Measurements from ENCODE around the gene SYT9.

DNA sequence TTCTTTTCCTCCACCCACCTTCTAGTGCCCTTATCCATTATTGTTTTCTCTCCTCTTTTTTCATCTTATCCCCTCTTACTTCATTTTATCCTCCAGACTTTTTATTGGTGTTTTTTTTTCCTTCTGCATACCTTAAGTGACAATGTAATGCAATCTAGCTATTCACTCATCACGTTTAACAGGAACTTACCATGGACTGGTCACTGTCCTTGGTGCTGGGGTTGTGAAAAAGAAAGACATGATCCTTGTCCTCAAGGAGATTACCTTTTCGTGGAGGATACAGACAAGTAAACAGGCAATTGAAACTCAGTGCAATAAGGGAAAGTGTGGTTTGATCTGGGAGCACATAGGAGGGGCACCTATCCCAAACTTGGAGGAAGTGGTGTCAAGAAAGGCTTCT, 20.7 kb downstream of the SYT9 start:
- TF ChIP-seq EZH2 (IDR thresholded peaks at IDR 0.05; ENCODE audit: insufficient read depth, poor library complexity, severe bottlenecking) (no peak), EZH2phosphoT487 (IDR thresholded peaks at IDR 0.05; ENCODE audit: insufficient read depth, low read depth) (no peak)
